ENCODE data around the gene SLC25A42.

Gene SLC25A42

GRCh38 chr19:19050104-19050503 is 13.7 kb upstream of the SLC25A42 start:
- no peak overlapping the region for H3K27ac ChIP-seq (ENCODE audit: low read length, poor library complexity, severe bottlenecking)
- H3K9ac ChIP-seq (ENCODE audit: low read length): no peak overlapping the region
- no peak overlapping the region for H2AFZ ChIP-seq (ENCODE audit: low read depth, low read length)
- no peak overlapping the region for H2BK15ac ChIP-seq (ENCODE audit: low read depth, poor library complexity, severe bottlenecking)
- H2BK120ac ChIP-seq (ENCODE audit: low read depth, low read length): no peak overlapping the region
- no peak overlapping the region for H3K4ac ChIP-seq (ENCODE audit: low read depth in 1 of 2, low read length in 2 of 2)
- no peaks in the 10 kb centered on the region for H3K27me3 ChIP-seq (ENCODE audit: control insufficient read depth in 1 of 2, insufficient read depth in 1 of 2, low read length in 2 of 2)
- no peak overlapping the region for H3K4me3 ChIP-seq (ENCODE audit: insufficient read depth in 1 of 2, low read depth in 1 of 2, low read length in 2 of 2)
- no peaks in the 10 kb centered on the region for H3K4me1 ChIP-seq (ENCODE audit: control insufficient read depth, insufficient read depth, low read depth, low read length)
- WGBS: 93% methylated on average over 4 of the region's 4 CpGs
- H3K79me1 ChIP-seq (replicated peaks; ENCODE audit: low read length, poor library complexity, severe bottlenecking): peaks cover 17% of the 10 kb centered on the region
- H3K9me3 ChIP-seq (ENCODE audit: control insufficient read depth, low read length): no peaks in the 10 kb centered on the region
- H4K8ac ChIP-seq (ENCODE audit: low read length): no peak overlapping the region
- no peak overlapping the region for H2AK5ac ChIP-seq (ENCODE audit: low read length, severe bottlenecking)
- no peak for DNase-seq
- H3K18ac ChIP-seq (ENCODE audit: low read depth in 1 of 2, low read length in 2 of 2): no peak overlapping the region
- H3K23ac ChIP-seq (ENCODE audit: low read length in 2 of 2): no peak overlapping the region
- H2BK5ac ChIP-seq (ENCODE audit: low read depth, low read length, poor library complexity, severe bottlenecking): no peak overlapping the region
- H4K91ac ChIP-seq (ENCODE audit: low read length): no peak overlapping the region
- peaks cover 37 to 55% of the 10 kb centered on the region in 2 experiments for H3K36me3 ChIP-seq (ENCODE audit: control insufficient read depth in 1 of 2, insufficient read depth in 2 of 2, low read depth in 1 of 2, low read length in 2 of 2)
- no peak overlapping the region for H3K14ac ChIP-seq (ENCODE audit: low read length in 2 of 2)
- H3K4me2 ChIP-seq (ENCODE audit: low read length, poor library complexity, severe bottlenecking): no peak overlapping the region
- no peak overlapping the region for H2BK12ac ChIP-seq (ENCODE audit: low read length in 2 of 2)

GRCh38 chr19:19050731-19051130 is 13.1 kb upstream of the SLC25A42 start:
- Histone ChIP-seq H2BK12ac (ENCODE audit: low read length in 2 of 2) (no peak overlapping the region), H2BK15ac (ENCODE audit: low read depth, poor library complexity, severe bottlenecking) (no peak overlapping the region), H2BK120ac (ENCODE audit: low read depth, low read length) (no peak overlapping the region), H3K27me3 (ENCODE audit: control insufficient read depth in 1 of 2, insufficient read depth in 1 of 2, low read length in 2 of 2) (no peaks in the 10 kb centered on the region), H3K18ac (ENCODE audit: low read depth in 1 of 2, low read length in 2 of 2) (no peak overlapping the region), H3K4ac (ENCODE audit: low read depth in 1 of 2, low read length in 2 of 2) (no peak overlapping the region), H3K27ac (ENCODE audit: low read length, poor library complexity, severe bottlenecking) (no peak overlapping the region), H3K14ac (ENCODE audit: low read length in 2 of 2) (no peak overlapping the region), H3K79me1 (replicated peaks; ENCODE audit: low read length, poor library complexity, severe bottlenecking) (peaks cover 19% of the 10 kb centered on the region), H2BK5ac (ENCODE audit: low read depth, low read length, poor library complexity, severe bottlenecking) (no peak overlapping the region), H2AFZ (ENCODE audit: low read depth, low read length) (no peak overlapping the region), H3K9ac (ENCODE audit: low read length) (no peak overlapping the region), H3K36me3 (ENCODE audit: control insufficient read depth in 1 of 2, insufficient read depth in 2 of 2, low read depth in 1 of 2, low read length in 2 of 2) (peaks cover 42 to 60% of the 10 kb centered on the region in 2 experiments), H4K91ac (ENCODE audit: low read length) (no peak overlapping the region), H3K9me3 (ENCODE audit: control insufficient read depth, low read length) (no peaks in the 10 kb centered on the region), H3K4me3 (ENCODE audit: insufficient read depth in 1 of 2, low read depth in 1 of 2, low read length in 2 of 2) (no peak overlapping the region), H3K23ac (ENCODE audit: low read length in 2 of 2) (no peak overlapping the region), H3K4me2 (ENCODE audit: low read length, poor library complexity, severe bottlenecking) (no peak overlapping the region), H2AK5ac (ENCODE audit: low read length, severe bottlenecking) (no peak overlapping the region), H3K4me1 (ENCODE audit: control insufficient read depth, insufficient read depth, low read depth, low read length) (peaks cover under 1% of the 10 kb centered on the region), H4K8ac (ENCODE audit: low read length) (no peak overlapping the region)
- 99% methylated on average over 2 of the region's 2 CpGs for WGBS
- DNase-seq: no peak

GRCh38 chr19:19051478-19052213 is 12.1 kb upstream of the SLC25A42 start:
- Histone ChIP-seq H3K4me1 (ENCODE audit: control insufficient read depth, insufficient read depth, low read depth, low read length) (peaks cover 2% of the 10 kb centered on the region), H3K36me3 (ENCODE audit: control insufficient read depth in 1 of 2, insufficient read depth in 2 of 2, low read depth in 1 of 2, low read length in 2 of 2) (peaks cover 44 to 62% of the 10 kb centered on the region in 2 experiments), H3K9ac (ENCODE audit: low read length) (no peak overlapping the region), H3K27ac (ENCODE audit: low read length, poor library complexity, severe bottlenecking) (no peak overlapping the region), H2BK120ac (ENCODE audit: low read depth, low read length) (no peak overlapping the region), H3K4ac (ENCODE audit: low read depth in 1 of 2, low read length in 2 of 2) (no peak overlapping the region), H3K4me2 (ENCODE audit: low read length, poor library complexity, severe bottlenecking) (no peak overlapping the region), H3K4me3 (ENCODE audit: insufficient read depth in 1 of 2, low read depth in 1 of 2, low read length in 2 of 2) (no peak overlapping the region), H4K91ac (ENCODE audit: low read length) (no peak overlapping the region), H3K18ac (ENCODE audit: low read depth in 1 of 2, low read length in 2 of 2) (no peak overlapping the region), H3K9me3 (ENCODE audit: control insufficient read depth, low read length) (no peaks in the 10 kb centered on the region), H3K27me3 (ENCODE audit: control insufficient read depth in 1 of 2, insufficient read depth in 1 of 2, low read length in 2 of 2) (no peaks in the 10 kb centered on the region), H3K14ac (ENCODE audit: low read length in 2 of 2) (no peak overlapping the region), H2AFZ (ENCODE audit: low read depth, low read length) (no peak overlapping the region), H2BK15ac (ENCODE audit: low read depth, poor library complexity, severe bottlenecking) (no peak overlapping the region), H3K23ac (ENCODE audit: low read length in 2 of 2) (no peak overlapping the region), H3K79me1 (replicated peaks; ENCODE audit: low read length, poor library complexity, severe bottlenecking) (peaks cover 17% of the 10 kb centered on the region), H4K8ac (ENCODE audit: low read length) (no peak overlapping the region), H2BK5ac (ENCODE audit: low read depth, low read length, poor library complexity, severe bottlenecking) (no peak overlapping the region), H2BK12ac (ENCODE audit: low read length in 2 of 2) (no peak overlapping the region), H2AK5ac (ENCODE audit: low read length, severe bottlenecking) (no peak overlapping the region)
- no peak for DNase-seq
- WGBS: 96% methylated on average over 20 of the region's 20 CpGs

- no peaks in the 10 kb centered on the region for H3K9me3 ChIP-seq (ENCODE audit: control insufficient read depth, low read length)
- no peak overlapping the region for H3K14ac ChIP-seq (ENCODE audit: low read length in 2 of 2)
- H2BK12ac ChIP-seq (ENCODE audit: low read length in 2 of 2): no peak overlapping the region
- H3K27me3 ChIP-seq (ENCODE audit: control insufficient read depth in 1 of 2, insufficient read depth in 1 of 2, low read length in 2 of 2): no peaks in the 10 kb centered on the region
- H2AK5ac ChIP-seq (ENCODE audit: low read length, severe bottlenecking): no peak overlapping the region
- H2BK120ac ChIP-seq (ENCODE audit: low read depth, low read length): no peak overlapping the region
- no peak overlapping the region for H3K9ac ChIP-seq (ENCODE audit: low read length)
- H4K8ac ChIP-seq (ENCODE audit: low read length): no peak overlapping the region
- no peak overlapping the region for H3K27ac ChIP-seq (ENCODE audit: low read length, poor library complexity, severe bottlenecking)
- H3K4me3 ChIP-seq (ENCODE audit: insufficient read depth in 1 of 2, low read depth in 1 of 2, low read length in 2 of 2): no peak overlapping the region
- H4K91ac ChIP-seq (ENCODE audit: low read length): no peak overlapping the region
- H3K18ac ChIP-seq (ENCODE audit: low read depth in 1 of 2, low read length in 2 of 2): no peak overlapping the region
- DNase-seq: no peak
- no peak overlapping the region for H3K23ac ChIP-seq (ENCODE audit: low read length in 2 of 2)
- no peak overlapping the region for H2AFZ ChIP-seq (ENCODE audit: low read depth, low read length)
- H3K36me3 ChIP-seq (ENCODE audit: control insufficient read depth in 1 of 2, insufficient read depth in 2 of 2, low read depth in 1 of 2, low read length in 2 of 2): peaks cover 55 to 64% of the 10 kb centered on the region in 2 experiments
- no peak overlapping the region for H3K4me2 ChIP-seq (ENCODE audit: low read length, poor library complexity, severe bottlenecking)
- H2BK15ac ChIP-seq (ENCODE audit: low read depth, poor library complexity, severe bottlenecking): no peak overlapping the region
- peaks cover 20% of the 10 kb centered on the region for H3K79me1 ChIP-seq (replicated peaks; ENCODE audit: low read length, poor library complexity, severe bottlenecking)
- H3K4ac ChIP-seq (ENCODE audit: low read depth in 1 of 2, low read length in 2 of 2): no peak overlapping the region
- H2BK5ac ChIP-seq (ENCODE audit: low read depth, low read length, poor library complexity, severe bottlenecking): no peak overlapping the region
- 100% methylated on average over 1 of the region's 1 CpG for WGBS
- peaks cover 5% of the 10 kb centered on the region for H3K4me1 ChIP-seq (ENCODE audit: control insufficient read depth, insufficient read depth, low read depth, low read length)
Measured at GRCh38 chr19:19052921-19053320, 10.9 kb upstream of the SLC25A42 start.

Data from mesenchymal stem cell (in vitro differentiated cells and primary cell).